CD8-positive, alpha-beta memory T cell (primary cell): ENCODE data around the gene PDE9A. TPM values are rescaled to one million over a fixed set of nuclear protein-coding genes. Genes with fewer than 3 reads are reported as not detected.

Experiments
- CTCF ChIA-PET: fragments of 350-600 bp; sonication (Branson Sonifier 250); formaldehyde crosslinking; loops from one replicate; lab custom pipeline; 2021; ENCODE audit warnings: antibody characterized with exemption; lab: Charles Lee
- POLR2A ChIA-PET: fragments of 350-600 bp; sonication (Branson Sonifier 250); formaldehyde crosslinking; loops from one replicate; lab custom pipeline; 2021; ENCODE audit warnings: antibody characterized with exemption; lab: Charles Lee
- DNase-seq, 5 donors: peaks; one replicate each; pipeline versions ENCODE4 v3.0.0 to v3.0.0-alpha.2; 2020 to 2022; ENCODE audit warnings: mixed read lengths in 1 of 5
- H3K27ac ChIP-seq: one replicate; pipeline ENCODE4 v1.7.0; 2013; ENCODE audit warnings: low read depth, mild to moderate bottlenecking, low read length, moderate library complexity
- H3K27me3 ChIP-seq: 2 replicates; pipeline ENCODE4 v1.7.0; 2013; ENCODE audit warnings: low read length, mild to moderate bottlenecking; ENCODE audit not compliant: insufficient read depth, poor library complexity, severe bottlenecking
- H3K36me3 ChIP-seq: 2 replicates; pipeline ENCODE4 v1.7.0; 2013; ENCODE audit warnings: mild to moderate bottlenecking, low read length, moderate library complexity; ENCODE audit not compliant: insufficient read depth
- H3K4me1 ChIP-seq: 2 replicates; pipeline ENCODE4 v1.7.0; 2013; ENCODE audit warnings: mild to moderate bottlenecking, low read length, moderate library complexity; ENCODE audit not compliant: insufficient read depth
- H3K4me3 ChIP-seq: 2 replicates; pipeline ENCODE4 v1.7.0; 2013; ENCODE audit warnings: mild to moderate bottlenecking, low read length
- H3K9me3 ChIP-seq: 2 replicates; pipeline ENCODE4 v1.7.0; 2013; ENCODE audit warnings: mild to moderate bottlenecking, low read length
- H3K27ac Mint-ChIP-seq, 8 donors: one replicate each; pipeline ENCODE4 v1.8.0; 2020 to 2021; ENCODE audit warnings: mixed read lengths in 8 of 8, mild to moderate bottlenecking in 6 of 8, inconsistent platforms in 3 of 8, moderate library complexity in 3 of 8
- H3K27me3 Mint-ChIP-seq, 2 donors: one replicate each; pipeline ENCODE4 v1.8.0; 2020 to 2021; ENCODE audit warnings: mixed read lengths in 2 of 2, mild to moderate bottlenecking in 1 of 2, moderate library complexity in 1 of 2
- H3K36me3 Mint-ChIP-seq, 3 donors: one replicate each; pipeline ENCODE4 v1.8.0; 2020 to 2021; ENCODE audit warnings: mixed read lengths in 3 of 3, inconsistent platforms in 1 of 3, mild to moderate bottlenecking in 1 of 3
- H3K4me1 Mint-ChIP-seq, 3 donors: one replicate each; pipeline ENCODE4 v1.8.0; 2020 to 2021; ENCODE audit warnings: mixed read lengths in 3 of 3, inconsistent platforms in 1 of 3, mild to moderate bottlenecking in 1 of 3
- H3K4me3 Mint-ChIP-seq, 7 donors: one replicate each; pipeline ENCODE4 v1.8.0; 2020 to 2021; ENCODE audit warnings: mixed read lengths in 7 of 7, mild to moderate bottlenecking in 6 of 7, moderate library complexity in 4 of 7, inconsistent platforms in 2 of 7
- H3K9me3 Mint-ChIP-seq, 5 donors: one replicate each; pipeline ENCODE4 v1.8.0; 2020 to 2022; ENCODE audit warnings: mixed read lengths in 5 of 5, mild to moderate bottlenecking in 3 of 5, moderate library complexity in 2 of 5, inconsistent platforms in 1 of 5
- polyA plus RNA-seq: library from polyadenylated mRNA; unstranded; fragments of 300-500 nt; fragmentation: Illumina TruSeq; gene quantifications from one replicate; pipeline ENCODE4 v1.2.3, GENCODE V29; 2021
- total RNA-seq, 2 experiments: library from RNA; stranded (reverse); gene quantifications; one replicate each; pipeline ENCODE4 v1.2.3, GENCODE V29; 2021

PDE9A gene
- total and polyA plus RNA-seq, 3 experiments from 2014 or later, result 1.5 to 2.6 (median 1.7) TPM

- H3K4me1 Mint-ChIP-seq, result peaks cover 25 to 38% (median 28%) of the 10 kb centered on the region in 3 donors
Measured at GRCh38 chr21:42786884-42787283, 133.5 kb downstream of the PDE9A start.

DNA sequence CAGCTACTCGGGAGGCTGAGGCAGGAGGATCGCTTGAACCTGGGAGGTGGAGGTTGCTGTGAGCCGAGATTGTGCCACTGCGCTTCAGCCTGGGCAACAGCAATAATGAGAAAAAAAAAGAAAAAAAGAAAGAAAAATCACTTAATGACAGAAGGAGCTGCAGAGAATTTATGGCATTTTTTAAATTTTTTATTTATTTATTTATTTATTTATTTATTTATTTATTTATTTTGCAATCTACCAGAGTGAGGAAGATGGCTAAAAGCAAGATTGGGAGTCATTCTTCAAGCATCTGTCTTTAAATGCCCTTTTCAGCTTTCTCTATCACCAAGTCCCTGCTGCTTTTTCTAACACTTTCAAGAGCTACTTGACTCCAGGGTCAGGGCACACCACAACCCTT is 134.2 kb downstream of the PDE9A start:
- H3K36me3 ChIP-seq, result no peaks in the 10 kb centered on the region
- peak overlapping the region in 1 of 8 donors; percentile 50 for H3K27ac Mint-ChIP-seq
- peaks cover 0 to 4% (median 1%) of the 10 kb centered on the region in 3 donors for H3K36me3 Mint-ChIP-seq
- peaks cover 0 to 4% (median 0%) of the 10 kb centered on the region in 5 donors for H3K9me3 Mint-ChIP-seq
- no peak overlapping the region for H3K4me3 ChIP-seq
- H3K27me3 ChIP-seq, result no peaks in the 10 kb centered on the region
- peaks cover 24% of the 10 kb centered on the region for H3K4me1 ChIP-seq
- ChIA-PET CTCF (no interaction called here), POLR2A (no interaction called here)
- peaks cover 18 to 31% (median 22%) of the 10 kb centered on the region in 3 donors for H3K4me1 Mint-ChIP-seq
- no peak overlapping the region for H3K27ac ChIP-seq
- H3K27me3 Mint-ChIP-seq, result no peaks in the 10 kb centered on the region
- H3K9me3 ChIP-seq, result no peaks in the 10 kb centered on the region
- no peak for DNase-seq
- H3K4me3 Mint-ChIP-seq, result no peak overlapping the region

More at GRCh38 chr21:42786884-42787283, 133.5 kb downstream of the PDE9A start:
- no peaks in the 10 kb centered on the region for H3K36me3 ChIP-seq
- no peak overlapping the region for H3K4me3 ChIP-seq
- Mint-ChIP-seq H3K9me3 (peaks cover 0 to 4% (median 0%) of the 10 kb centered on the region in 5 donors), H3K4me3 (peak overlapping the region in 1 of 7 donors; percentile 2), H3K27me3 (no peaks in the 10 kb centered on the region), H3K36me3 (peaks cover 0 to 4% (median 1%) of the 10 kb centered on the region in 3 donors), H3K27ac (peak overlapping the region in 4 of 8 donors; percentile 23 to 84 (median 56))
- no peaks in the 10 kb centered on the region for H3K9me3 ChIP-seq
- DNase-seq, result no peak
- H3K27me3 ChIP-seq, result no peaks in the 10 kb centered on the region
- CTCF ChIA-PET, result no interaction called here
- POLR2A ChIA-PET, result no interaction called here
- H3K4me1 ChIP-seq, result peaks cover 32% of the 10 kb centered on the region
- no peak overlapping the region for H3K27ac ChIP-seq

DNA sequence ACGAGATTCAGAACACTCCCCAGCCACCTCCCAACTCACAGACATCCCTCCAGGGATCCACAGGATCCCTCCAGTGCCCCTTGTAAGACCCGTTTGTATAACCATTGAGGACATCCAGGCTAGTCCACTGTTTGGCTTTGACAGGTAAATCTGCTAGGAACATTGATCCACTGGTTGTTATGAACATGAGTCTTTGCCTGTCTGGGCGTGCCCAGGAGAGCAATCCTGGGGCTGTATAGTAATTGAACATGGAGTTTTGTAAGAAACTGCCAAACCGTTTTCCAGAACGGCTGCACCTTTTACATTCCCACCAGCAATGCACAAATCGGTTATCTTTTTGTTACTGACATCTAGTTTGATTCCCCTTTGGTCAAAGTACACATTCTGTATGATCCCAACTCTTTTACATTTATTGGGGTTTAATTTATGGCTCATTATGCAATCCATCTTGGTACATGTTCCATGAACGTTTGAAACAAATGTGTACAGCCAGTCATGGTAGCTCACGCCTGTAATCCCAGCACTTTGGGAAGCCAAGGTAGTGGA is 137.2 kb downstream of the PDE9A start:
- Histone ChIP-seq H3K27me3 (no peaks in the 10 kb centered on the region), H3K4me3 (no peak overlapping the region), H3K9me3 (no peaks in the 10 kb centered on the region), H3K4me1 (no peaks in the 10 kb centered on the region), H3K36me3 (no peaks in the 10 kb centered on the region), H3K27ac (no peak overlapping the region)
- ChIA-PET POLR2A (no interaction called here), CTCF (no interaction called here)
- peaks cover 6 to 7% of the 10 kb centered on the region in 2 donors for H3K27me3 Mint-ChIP-seq
- no peak overlapping the region for H3K4me3 Mint-ChIP-seq
- peaks cover 0 to 4% (median 0%) of the 10 kb centered on the region in 5 donors for H3K9me3 Mint-ChIP-seq
- DNase-seq, result no peak
- H3K36me3 Mint-ChIP-seq, result peaks cover 0 to 4% (median 1%) of the 10 kb centered on the region in 3 donors
- peak overlapping the region in 2 of 8 donors; percentile 75 to 77 for H3K27ac Mint-ChIP-seq
- H3K4me1 Mint-ChIP-seq, result peaks cover 0 to 5% (median 0%) of the 10 kb centered on the region in 3 donors

- no peaks in the 10 kb centered on the region for H3K4me1 ChIP-seq
- Mint-ChIP-seq H3K9me3 (no peaks in the 10 kb centered on the region), H3K27ac (no peak overlapping the region), H3K27me3 (peaks cover 7 to 14% of the 10 kb centered on the region in 2 donors), H3K4me3 (no peak overlapping the region), H3K4me1 (no peaks in the 10 kb centered on the region), H3K36me3 (no peaks in the 10 kb centered on the region)
- DNase-seq, result no peak
- no peak overlapping the region for H3K4me3 ChIP-seq
- no peaks in the 10 kb centered on the region for H3K27me3 ChIP-seq
- ChIA-PET CTCF (no interaction called here), POLR2A (no interaction called here)
- H3K36me3 ChIP-seq, result no peaks in the 10 kb centered on the region
- no peak overlapping the region for H3K27ac ChIP-seq
- no peaks in the 10 kb centered on the region for H3K9me3 ChIP-seq
Measured at GRCh38 chr21:42793774-42794173, 140.4 kb downstream of the PDE9A start.

GRCh38 chr21:42794551-42794950 is 141.1 kb downstream of the PDE9A start:
- Mint-ChIP-seq H3K4me1 (no peaks in the 10 kb centered on the region), H3K27me3 (peaks cover 7 to 14% of the 10 kb centered on the region in 2 donors), H3K9me3 (no peaks in the 10 kb centered on the region), H3K4me3 (no peak overlapping the region), H3K27ac (no peak overlapping the region), H3K36me3 (no peaks in the 10 kb centered on the region)
- Histone ChIP-seq H3K36me3 (no peaks in the 10 kb centered on the region), H3K4me3 (no peak overlapping the region), H3K27me3 (no peaks in the 10 kb centered on the region), H3K9me3 (no peaks in the 10 kb centered on the region), H3K27ac (no peak overlapping the region), H3K4me1 (no peaks in the 10 kb centered on the region)
- POLR2A ChIA-PET, result no interaction called here
- DNase-seq, result no peak
- CTCF ChIA-PET, result no interaction called here

- Mint-ChIP-seq H3K27me3 (peaks cover 7 to 14% of the 10 kb centered on the region in 2 donors), H3K4me1 (no peaks in the 10 kb centered on the region), H3K27ac (peak overlapping the region in 1 of 8 donors; percentile 64), H3K4me3 (no peak overlapping the region), H3K9me3 (no peaks in the 10 kb centered on the region), H3K36me3 (no peaks in the 10 kb centered on the region)
- no peak overlapping the region for H3K4me3 ChIP-seq
- H3K4me1 ChIP-seq, result no peaks in the 10 kb centered on the region
- no peak for DNase-seq
- H3K27ac ChIP-seq, result no peak overlapping the region
- H3K27me3 ChIP-seq, result no peaks in the 10 kb centered on the region
- H3K9me3 ChIP-seq, result no peaks in the 10 kb centered on the region
- no peaks in the 10 kb centered on the region for H3K36me3 ChIP-seq
- POLR2A ChIA-PET, result interaction anchor here (1.2 kb wide), 1 partner anchor 13 kb away, joined by 8 read pairs; no protein-coding TSS in a partner anchor
- CTCF ChIA-PET, result interaction anchor here (1.1 kb wide), 1 partner anchor 22 kb away, joined by 3 read pairs; no protein-coding TSS in a partner anchor
Measured at GRCh38 chr21:42796327-42797062, 143.1 kb downstream of the PDE9A start.

DNA sequence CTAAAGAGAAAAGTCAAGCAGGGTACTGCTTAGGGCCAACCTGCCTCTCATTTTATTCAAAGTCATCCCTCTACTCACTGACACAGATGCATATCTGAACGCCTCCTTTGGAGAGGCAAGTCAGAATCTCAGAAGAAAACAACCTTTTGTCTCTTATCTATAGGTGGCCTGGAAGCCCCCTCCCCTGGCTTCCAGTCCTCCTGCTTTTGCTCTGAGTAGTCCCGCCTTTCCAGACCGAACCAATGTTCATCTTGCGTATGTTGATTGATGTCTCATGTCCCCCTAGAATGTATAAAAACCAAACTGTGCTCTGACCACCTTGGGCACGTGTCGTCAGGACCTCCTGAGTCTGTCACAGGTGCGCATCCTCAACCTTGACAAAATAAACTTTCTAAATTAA is 144.1 kb downstream of the PDE9A start:
- CTCF ChIA-PET, result no interaction called here
- Mint-ChIP-seq H3K27ac (peak overlapping the region in 1 of 8 donors; percentile 19), H3K36me3 (no peaks in the 10 kb centered on the region)

DNA sequence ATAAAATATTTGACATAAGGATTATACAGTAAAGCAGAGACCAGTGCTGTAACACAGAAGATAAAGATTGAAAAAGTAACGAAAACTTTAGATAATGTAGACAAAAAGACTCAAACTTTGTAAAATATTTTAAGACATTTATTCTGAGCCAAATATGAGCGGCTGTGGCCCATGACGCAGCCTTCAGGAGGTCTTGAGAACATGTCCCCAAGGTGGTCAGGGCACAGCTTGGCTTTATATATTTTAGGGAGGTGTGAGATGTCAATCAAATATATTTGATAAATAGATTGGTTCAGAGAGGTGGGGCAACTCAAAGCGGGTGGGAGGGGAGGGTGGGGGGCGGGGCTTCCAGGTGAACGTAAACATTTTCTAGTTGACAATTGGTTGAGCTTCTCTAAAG is 144.7 kb downstream of the PDE9A start:
- H3K27me3 Mint-ChIP-seq, result peaks cover 5 to 14% of the 10 kb centered on the region in 2 donors
- H3K36me3 Mint-ChIP-seq, result no peaks in the 10 kb centered on the region
- CTCF ChIA-PET, result no interaction called here
- Histone ChIP-seq H3K9me3 (no peaks in the 10 kb centered on the region), H3K4me1 (no peaks in the 10 kb centered on the region), H3K27me3 (no peaks in the 10 kb centered on the region), H3K27ac (no peak overlapping the region), H3K4me3 (no peak overlapping the region), H3K36me3 (no peaks in the 10 kb centered on the region)
- H3K4me1 Mint-ChIP-seq, result no peaks in the 10 kb centered on the region
- no peak overlapping the region for H3K27ac Mint-ChIP-seq
- no peak overlapping the region for H3K4me3 Mint-ChIP-seq
- DNase-seq, result no peak
- POLR2A ChIA-PET, result no interaction called here
- H3K9me3 Mint-ChIP-seq, result no peaks in the 10 kb centered on the region

More for the DNA sequence above, 144.1 kb downstream of the PDE9A start:
- Histone ChIP-seq H3K27ac (no peak overlapping the region), H3K36me3 (no peaks in the 10 kb centered on the region), H3K4me3 (no peak overlapping the region), H3K9me3 (no peaks in the 10 kb centered on the region), H3K27me3 (no peaks in the 10 kb centered on the region), H3K4me1 (no peaks in the 10 kb centered on the region)
- no peak for DNase-seq
- no peaks in the 10 kb centered on the region for H3K4me1 Mint-ChIP-seq
- no peaks in the 10 kb centered on the region for H3K9me3 Mint-ChIP-seq
- no peak overlapping the region for H3K4me3 Mint-ChIP-seq
- POLR2A ChIA-PET, result no interaction called here
- peaks cover 7 to 14% of the 10 kb centered on the region in 2 donors for H3K27me3 Mint-ChIP-seq
